A673 (cell line): Measurements from ENCODE around the gene CCDC24. TPM values are rescaled to one million over a fixed set of nuclear protein-coding genes. Genes with fewer than 3 reads are reported as not detected.

Experiments used
- BruUV-seq: library from RNA; stranded (reverse); fragments of 400-500 nt; replicated peaks from 2 replicates; lab custom pipeline; 2021; lab: Mats Ljungman, UMichigan
- CTCF ChIA-PET: fragments of 300-600 bp; sonication (Branson Sonifier 250); formaldehyde crosslinking; loops from one replicate; lab custom pipeline; 2022; ENCODE audit warnings: antibody characterized with exemption; lab: Charles Lee
- POLR2A ChIA-PET: fragments of 300-600 bp; sonication (Branson Sonifier 250); formaldehyde crosslinking; loops from one replicate; lab custom pipeline; 2022; ENCODE audit warnings: antibody characterized with exemption; ENCODE audit not compliant: low non-redundant PET; lab: Charles Lee
- DNase-seq: peaks from one replicate; pipeline ENCODE4 v3.0.0-alpha.2; 2015; ENCODE audit warnings: low spot score
- H3K27ac ChIP-seq: fragments of 200-600 bp; sonication (generic); 2 replicates; pipeline ENCODE4 v1.5.1; 2016; ENCODE audit warnings: mixed run types, low read depth, mild to moderate bottlenecking, mixed read lengths, antibody characterized with exemption, low read length; ENCODE audit not compliant: poor library complexity, severe bottlenecking
- H3K27me3 ChIP-seq: fragments of 200-600 bp; sonication (generic); replicated peaks from 2 replicates; pipeline ENCODE4 v1.6.1; 2017; ENCODE audit warnings: mixed run types, low read depth, mild to moderate bottlenecking, mixed read lengths, antibody characterized with exemption, low read length; ENCODE audit not compliant: insufficient read depth, poor library complexity
- H3K36me3 ChIP-seq: fragments of 200-600 bp; sonication (generic); 2 replicates; pipeline ENCODE4 v1.6.1; 2016; ENCODE audit warnings: mixed run types, mild to moderate bottlenecking, mixed read lengths, antibody characterized with exemption, low read length; ENCODE audit not compliant: insufficient read depth, poor library complexity, severe bottlenecking
- H3K4me1 ChIP-seq: fragments of 200-600 bp; sonication (generic); 2 replicates; pipeline ENCODE4 v1.6.1; 2017; ENCODE audit warnings: mixed run types, mild to moderate bottlenecking, mixed read lengths, antibody characterized with exemption, low read length; ENCODE audit not compliant: insufficient read depth, poor library complexity, severe bottlenecking
- H3K4me3 ChIP-seq: fragments of 200-600 bp; sonication (generic); 2 replicates; pipeline ENCODE4 v1.5.1; 2016; ENCODE audit warnings: low read depth, mixed run types, mild to moderate bottlenecking, mixed read lengths, low read length; ENCODE audit not compliant: poor library complexity, severe bottlenecking
- H3K9me3 ChIP-seq: fragments of 200-600 bp; sonication (generic); 2 replicates; pipeline ENCODE4 v1.6.1; 2016; ENCODE audit warnings: mixed run types, low read depth, mild to moderate bottlenecking, mixed read lengths, antibody characterized with exemption, low read length; ENCODE audit not compliant: poor library complexity, severe bottlenecking
- CTCF ChIP-seq: fragments of 300-800, 200-600 bp; sonication (generic); conservative IDR thresholded peaks from 2 replicates; pipeline ENCODE4 v1.5.1; 2017; ENCODE audit warnings: low read depth, mild to moderate bottlenecking, antibody characterized with exemption, low read length, moderate library complexity, mixed read lengths
- EZH2 ChIP-seq: fragments of 200-600 bp; sonication (generic); IDR thresholded peaks from 2 replicates; pipeline ENCODE4 v1.6.1; 2017; ENCODE audit warnings: borderline replicate concordance, low read depth, mild to moderate bottlenecking, mixed read lengths, antibody characterized with exemption, low read length; ENCODE audit not compliant: poor library complexity, severe bottlenecking
- intact Hi-C: fragments of 100-400 bp; cut with micrococcal nuclease; formaldehyde crosslinking; loops from one replicate; pipeline ENCODE4 v1.10.0; 2022; ENCODE audit not compliant: unreplicated experiment
- total RNA-seq: library from RNA; stranded (reverse); gene quantifications from 2 replicates; pipeline ENCODE4 v1.2.3, GENCODE V29; 2021

Gene CCDC24
- total RNA-seq, 1 experiment from 2014 or later, result 5.6 TPM

- BruUV-seq, result no TSS peak
- Histone ChIP-seq H3K4me3 (no peak overlapping the region), H3K4me1 (peaks cover 15% of the 10 kb centered on the region), H3K27ac (no peak overlapping the region), H3K27me3 (no peaks in the 10 kb centered on the region), H3K36me3 (no peaks in the 10 kb centered on the region), H3K9me3 (no peaks in the 10 kb centered on the region)
- ChIA-PET CTCF (no interaction called here), POLR2A (no interaction called here)
- intact Hi-C loops, result no loop called here
- no peak for DNase-seq
- TF ChIP-seq EZH2 (no peak), CTCF (no peak)
These were observed 21.7 kb downstream of the CCDC24 start for GRCh38 chr1:44012941-44013609.

- intact Hi-C loops, result no loop called here
- H3K9me3 ChIP-seq, result no peaks in the 10 kb centered on the region
- H3K27ac ChIP-seq, result no peak overlapping the region
- H3K4me1 ChIP-seq, result peaks cover 15% of the 10 kb centered on the region
- BruUV-seq, result no TSS peak
- DNase-seq, result no peak
- CTCF ChIA-PET, result no interaction called here
- TF ChIP-seq CTCF (no peak), EZH2 (no peak)
- H3K36me3 ChIP-seq, result no peaks in the 10 kb centered on the region
- POLR2A ChIA-PET, result no interaction called here
- H3K4me3 ChIP-seq, result no peak overlapping the region
- no peaks in the 10 kb centered on the region for H3K27me3 ChIP-seq
These were observed 22.6 kb downstream of the CCDC24 start for GRCh38 chr1:44013949-44014348.

- Histone ChIP-seq H3K27ac (no peak overlapping the region), H3K9me3 (no peaks in the 10 kb centered on the region), H3K4me3 (no peak overlapping the region), H3K27me3 (no peaks in the 10 kb centered on the region), H3K36me3 (no peaks in the 10 kb centered on the region), H3K4me1 (peaks cover 15% of the 10 kb centered on the region)
- CTCF ChIA-PET, result interaction anchor here (0.5 kb wide), 1 partner anchor 26 kb away, joined by 4 read pairs; no protein-coding TSS in a partner anchor
- TF ChIP-seq EZH2 (no peak), CTCF (no peak)
- BruUV-seq, result no TSS peak
- DNase-seq, result no peak
- intact Hi-C loops, result no loop called here
- POLR2A ChIA-PET, result interaction anchor here (0.5 kb wide), 1 partner anchor 16 kb away, joined by 4 read pairs; no protein-coding TSS in a partner anchor
These were observed 23.1 kb downstream of the CCDC24 start for GRCh38 chr1:44014365-44015104.
